ENCODE results near the gene PROSER3.

The PROSER3 gene

GRCh38 chr19:35757749-35758608 lies at the start of gene PROSER3:
Gene PROSER3, plus strand, starts transcription at chr19:35758176. Its CDS starts 40 bp downstream, at chr19:35758216.
- DNase-seq (ENCODE audit: low read depth): peak; percentile 94

- DNase-seq (ENCODE audit: low read depth): no peak
These were observed 49.6 kb upstream of the PROSER3 start for GRCh38 chr19:35708391-35708790.

- peak; percentile 34 for DNase-seq (ENCODE audit: low read depth)
These were observed 46.9 kb upstream of the PROSER3 start for GRCh38 chr19:35710784-35711723.

GRCh38 chr19:35712567-35713505 lies 45.1 kb upstream of the PROSER3 start:
- DNase-seq (ENCODE audit: low read depth): peak; percentile 45

- DNase-seq (ENCODE audit: low read depth): no peak
These were observed 44.5 kb upstream of the PROSER3 start for GRCh38 chr19:35713506-35713850.

GRCh38 chr19:35713904-35714495 lies 44.0 kb upstream of the PROSER3 start:
- DNase-seq (ENCODE audit: low read depth): no peak

- no peak for DNase-seq (ENCODE audit: low read depth)
These were observed 43.2 kb upstream of the PROSER3 start for GRCh38 chr19:35714601-35715354.

- no peak for DNase-seq (ENCODE audit: low read depth)
These were observed 42.6 kb upstream of the PROSER3 start for GRCh38 chr19:35715355-35715809.

GRCh38 chr19:35715981-35716800 lies 41.8 kb upstream of the PROSER3 start:
- DNase-seq (ENCODE audit: low read depth): no peak

GRCh38 chr19:35716801-35717664 lies 40.9 kb upstream of the PROSER3 start:
- peak; percentile 95 for DNase-seq (ENCODE audit: low read depth)

- DNase-seq (ENCODE audit: low read depth): no peak
These were observed 40.2 kb upstream of the PROSER3 start, which contains the start of gene KMT2B for GRCh38 chr19:35717665-35718344. Gene KMT2B, plus strand, starts transcription at chr19:35718003. Its CDS starts 16 bp downstream, at chr19:35718019.

GRCh38 chr19:35718345-35719041 lies 39.5 kb upstream of the PROSER3 start:
- DNase-seq (ENCODE audit: low read depth): peak; percentile 52

GRCh38 chr19:35719402-35720162 lies 38.4 kb upstream of the PROSER3 start:
- DNase-seq (ENCODE audit: low read depth): no peak

- DNase-seq (ENCODE audit: low read depth): no peak
These were observed 37.8 kb upstream of the PROSER3 start for GRCh38 chr19:35720163-35720524.

GRCh38 chr19:35720648-35721047 lies 37.3 kb upstream of the PROSER3 start:
- DNase-seq (ENCODE audit: low read depth): no peak

- DNase-seq (ENCODE audit: low read depth): no peak
These were observed 36.6 kb upstream of the PROSER3 start for GRCh38 chr19:35721374-35721773.

GRCh38 chr19:35722461-35722860 lies 35.5 kb upstream of the PROSER3 start:
- DNase-seq (ENCODE audit: low read depth): no peak

Measured in stimulated activated CD8-positive, alpha-beta memory T cell treated with anti-CD3 and anti-CD28 coated beads, Interleukin-12 subunit alpha, Interleukin-12 subunit beta, amount 100 ng/mL, for 4 hours (primary cell).